ENCODE measurements around the gene HK2.
"Not testable (repeated sequence)": the region's sequence is repeated elsewhere in the genome, so short reads cannot be mapped to it uniquely, and the experiment has no call there.

Gene HK2

DNA sequence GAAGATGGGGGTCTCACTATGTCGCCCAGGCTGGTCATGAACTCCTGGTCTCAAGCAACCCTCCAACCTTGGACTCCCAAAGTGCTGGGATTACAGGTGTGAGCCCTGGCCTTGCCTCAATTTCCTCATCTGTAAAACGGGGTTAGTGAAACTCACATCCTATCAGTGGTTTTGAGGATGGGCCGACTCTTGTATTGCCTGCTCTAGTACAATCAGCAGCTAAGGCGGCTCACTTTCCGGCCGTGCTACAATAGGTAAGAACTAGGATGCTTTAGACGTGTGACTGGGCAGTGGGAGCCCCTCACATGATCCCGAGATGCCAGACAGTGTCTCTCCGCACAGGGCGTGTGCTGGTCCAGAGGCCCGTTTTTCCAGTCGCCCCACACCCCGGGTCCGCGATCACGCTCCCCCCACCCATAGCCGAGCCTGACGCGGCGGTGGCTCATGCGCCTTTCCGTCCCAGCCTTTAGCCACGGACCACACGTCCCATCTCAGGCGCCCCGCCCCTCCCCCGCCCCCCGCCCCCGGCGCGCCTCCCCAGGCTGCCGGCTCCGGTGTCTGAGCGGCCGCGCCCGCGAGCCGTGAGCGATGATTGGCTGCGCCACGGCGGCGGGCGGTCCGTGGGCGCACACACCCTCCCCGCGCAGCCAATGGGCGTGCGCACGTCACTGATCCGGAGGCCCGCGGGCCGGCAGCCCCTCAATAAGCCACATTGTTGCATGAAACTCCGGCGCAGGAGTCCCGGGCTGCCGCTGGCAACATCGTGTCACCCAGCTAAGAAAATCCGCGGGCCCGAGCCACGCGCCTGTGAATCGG lies at the start of gene HK2:
Gene HK2 (plus strand): TSS at position 710 of the 816 bp plus-strand sequence. CDS start 454 bp downstream, outside the sequence.
- peak; percentile 74 for DNase-seq (ENCODE audit: extremely low read depth, low read depth)

DNA sequence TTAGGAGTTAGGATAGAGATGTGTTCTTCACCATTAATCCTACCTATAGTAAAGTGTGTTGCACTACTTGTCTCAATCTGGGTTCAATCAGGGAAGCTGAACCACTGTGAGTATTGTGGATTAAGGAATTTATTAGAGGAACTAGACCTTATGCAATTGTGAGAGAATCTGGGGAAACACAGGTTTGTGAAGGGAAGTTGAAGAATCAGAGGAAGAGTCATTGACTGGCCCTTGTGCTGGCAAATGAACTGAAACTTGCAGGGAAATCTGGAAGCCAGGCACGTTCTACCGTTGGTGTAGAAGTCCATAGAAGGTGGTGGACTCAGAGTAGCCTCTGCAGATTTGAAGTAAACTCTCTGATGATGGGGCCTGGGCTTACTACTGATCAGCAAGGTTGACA lies 44.7 kb upstream of the HK2 start:
- DNase-seq (ENCODE audit: extremely low read depth, low read depth): no peak
- TF ChIP-seq, protein P1, sequence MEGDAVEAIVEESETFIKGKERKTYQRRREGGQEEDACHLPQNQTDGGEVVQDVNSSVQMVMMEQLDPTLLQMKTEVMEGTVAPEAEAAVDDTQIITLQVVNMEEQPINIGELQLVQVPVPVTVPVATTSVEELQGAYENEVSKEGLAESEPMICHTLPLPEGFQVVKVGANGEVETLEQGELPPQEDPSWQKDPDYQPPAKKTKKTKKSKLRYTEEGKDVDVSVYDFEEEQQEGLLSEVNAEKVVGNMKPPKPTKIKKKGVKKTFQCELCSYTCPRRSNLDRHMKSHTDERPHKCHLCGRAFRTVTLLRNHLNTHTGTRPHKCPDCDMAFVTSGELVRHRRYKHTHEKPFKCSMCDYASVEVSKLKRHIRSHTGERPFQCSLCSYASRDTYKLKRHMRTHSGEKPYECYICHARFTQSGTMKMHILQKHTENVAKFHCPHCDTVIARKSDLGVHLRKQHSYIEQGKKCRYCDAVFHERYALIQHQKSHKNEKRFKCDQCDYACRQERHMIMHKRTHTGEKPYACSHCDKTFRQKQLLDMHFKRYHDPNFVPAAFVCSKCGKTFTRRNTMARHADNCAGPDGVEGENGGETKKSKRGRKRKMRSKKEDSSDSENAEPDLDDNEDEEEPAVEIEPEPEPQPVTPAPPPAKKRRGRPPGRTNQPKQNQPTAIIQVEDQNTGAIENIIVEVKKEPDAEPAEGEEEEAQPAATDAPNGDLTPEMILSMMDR (IDR thresholded peaks at IDR 0.05; ENCODE audit: low read depth, low read length): no peak

More for the DNA sequence above, at the start of gene HK2:
- TF ChIP-seq, protein P1 (IDR thresholded peaks at IDR 0.05; ENCODE audit: low read depth, low read length): no peak

DNA sequence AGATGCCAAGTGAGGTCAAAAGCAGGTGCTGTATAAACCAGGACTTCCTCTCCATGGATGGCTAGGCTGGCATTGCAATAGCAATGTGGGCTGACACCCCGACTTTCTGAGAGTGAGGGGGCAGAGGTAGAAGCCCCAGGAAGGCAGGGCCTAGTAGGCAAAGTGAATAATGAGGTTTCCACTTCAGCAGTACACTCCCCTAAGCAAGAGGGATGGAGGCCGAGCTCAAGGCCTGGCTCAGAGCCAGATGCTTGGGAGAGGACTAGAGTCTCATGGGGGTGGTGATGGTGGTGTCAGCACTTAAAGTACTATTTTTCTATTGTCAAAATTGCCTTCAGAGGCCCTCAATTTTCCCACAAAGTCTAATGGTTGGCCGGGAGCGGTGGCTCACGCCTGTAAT lies 41.6 kb upstream of the HK2 start:
- TF ChIP-seq, protein P1 (IDR thresholded peaks at IDR 0.05; ENCODE audit: low read depth, low read length): no peak
- DNase-seq (ENCODE audit: extremely low read depth, low read depth): no peak

GRCh38 chr2:74794878-74795277 lies 39.0 kb upstream of the HK2 start:
- not testable (repeated sequence) for DNase-seq (ENCODE audit: extremely low read depth, low read depth)

DNA sequence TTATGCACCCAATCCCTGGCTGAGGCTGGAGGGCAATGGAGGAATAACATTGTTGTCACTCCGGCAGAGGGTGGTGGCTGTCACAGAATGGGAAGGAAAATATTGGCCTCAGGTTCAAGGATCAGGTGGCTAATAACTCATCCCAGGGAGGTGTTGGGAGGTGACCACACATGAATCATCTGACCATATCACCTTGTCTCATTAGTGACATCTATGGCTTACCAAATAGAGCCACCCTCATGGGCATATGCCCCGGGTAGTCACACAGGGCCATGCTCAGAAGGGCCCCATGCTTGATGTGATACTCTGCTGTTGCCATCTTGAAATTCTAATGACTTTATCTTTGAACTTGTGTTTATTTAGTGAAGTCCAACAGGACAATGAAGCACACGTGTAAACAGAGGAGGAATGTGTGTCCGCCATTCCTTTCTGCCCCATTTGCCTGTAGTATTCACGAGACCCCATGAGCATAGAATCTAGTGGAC lies 27.5 kb upstream of the HK2 start:
- DNase-seq (ENCODE audit: extremely low read depth, low read depth): no peak
- TF ChIP-seq, protein P1 (IDR thresholded peaks at IDR 0.05; ENCODE audit: low read depth, low read length): no peak

DNA sequence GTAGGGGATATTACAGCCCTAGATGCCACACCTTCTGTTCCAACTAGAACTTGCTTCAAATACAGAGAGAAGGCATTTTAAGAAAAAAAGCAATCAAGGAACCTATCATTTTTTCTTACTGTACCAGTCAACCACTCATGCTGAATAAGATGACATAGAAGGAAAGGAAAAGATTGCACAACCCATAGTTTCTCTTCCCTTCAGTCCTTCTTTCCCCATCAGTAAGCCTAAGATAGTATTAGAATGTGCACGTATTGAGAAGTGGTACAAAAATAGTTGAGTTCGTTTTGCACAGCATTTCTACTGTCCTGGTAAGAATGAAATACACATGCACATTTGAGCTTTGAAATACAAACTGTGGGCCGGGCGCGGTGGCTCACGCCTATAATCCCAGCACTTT lies 27.0 kb upstream of the HK2 start:
- DNase-seq (ENCODE audit: extremely low read depth, low read depth): no peak
- TF ChIP-seq, protein P1 (IDR thresholded peaks at IDR 0.05; ENCODE audit: low read depth, low read length): no peak

DNA sequence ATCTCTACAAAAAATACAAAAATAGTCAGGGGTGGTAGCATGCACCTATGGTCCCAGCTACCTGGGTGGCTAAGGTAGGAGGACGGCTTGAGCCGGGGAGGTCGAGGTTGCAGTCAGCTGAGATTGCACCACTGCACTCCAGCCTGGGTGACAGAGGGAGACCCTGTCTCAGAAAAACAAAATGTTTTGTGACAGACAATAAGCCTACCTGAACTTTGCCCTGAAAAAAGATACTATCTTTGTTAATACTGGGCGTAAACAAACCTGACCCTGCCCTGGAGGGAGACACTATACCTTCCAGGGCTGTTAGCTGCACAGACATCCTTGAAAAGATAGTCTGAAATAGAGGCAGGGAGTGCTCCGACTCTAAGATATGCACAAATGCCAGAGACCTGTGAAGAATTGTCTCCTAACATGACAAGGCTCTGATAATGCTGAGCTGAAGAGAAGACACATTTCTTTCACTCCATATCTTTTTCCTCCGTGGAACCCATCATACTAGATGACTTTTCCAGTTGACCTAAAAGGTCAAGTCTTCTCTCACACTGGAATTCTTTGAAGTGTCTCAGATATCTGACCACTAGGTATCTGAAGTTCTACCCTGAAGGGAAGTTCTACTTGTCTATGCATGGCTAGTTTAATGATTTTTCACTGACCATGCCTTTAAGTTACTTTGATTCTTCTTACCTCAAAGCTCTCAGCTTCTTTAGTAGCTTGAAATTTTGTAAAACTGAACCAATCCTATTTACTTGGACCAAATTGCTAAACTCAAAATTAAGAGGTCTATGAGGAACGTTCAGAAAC lies 20.9 kb upstream of the HK2 start:
- TF ChIP-seq, protein P1 (IDR thresholded peaks at IDR 0.05; ENCODE audit: low read depth, low read length): no peak
- no peak for DNase-seq (ENCODE audit: extremely low read depth, low read depth)
